ENCODE measurements around the gene TSC22D1.

DNA sequence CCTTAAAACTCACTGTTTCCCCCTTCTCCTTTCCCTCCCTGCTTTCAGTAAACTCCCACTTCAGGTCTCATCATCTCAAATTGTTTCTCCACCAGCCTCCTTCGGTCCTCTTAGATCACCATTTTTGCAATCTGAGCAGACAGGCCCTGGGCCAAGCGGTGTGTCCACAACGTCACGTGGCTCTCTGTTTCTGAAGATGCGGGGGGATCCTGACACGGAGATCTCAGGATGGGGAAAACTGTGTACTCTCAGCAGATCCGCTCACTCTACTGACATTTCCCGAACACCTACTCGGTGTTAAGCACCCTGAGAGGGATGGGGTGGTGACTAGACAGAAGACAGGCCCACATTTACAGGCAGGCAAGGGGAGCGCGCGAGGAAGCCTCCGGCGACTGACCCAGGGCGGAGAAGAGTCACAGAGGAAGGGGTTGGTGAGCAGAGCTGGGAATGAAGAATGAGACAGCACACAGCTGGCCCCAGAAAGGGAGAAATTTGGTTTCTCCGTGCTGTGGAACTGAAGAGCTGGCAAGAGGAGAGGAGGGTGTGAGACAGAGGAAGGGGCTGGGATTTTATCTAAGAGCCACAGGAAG lies 163.7 kb downstream of the TSC22D1 start:
- TF ChIP-seq, protein P1, sequence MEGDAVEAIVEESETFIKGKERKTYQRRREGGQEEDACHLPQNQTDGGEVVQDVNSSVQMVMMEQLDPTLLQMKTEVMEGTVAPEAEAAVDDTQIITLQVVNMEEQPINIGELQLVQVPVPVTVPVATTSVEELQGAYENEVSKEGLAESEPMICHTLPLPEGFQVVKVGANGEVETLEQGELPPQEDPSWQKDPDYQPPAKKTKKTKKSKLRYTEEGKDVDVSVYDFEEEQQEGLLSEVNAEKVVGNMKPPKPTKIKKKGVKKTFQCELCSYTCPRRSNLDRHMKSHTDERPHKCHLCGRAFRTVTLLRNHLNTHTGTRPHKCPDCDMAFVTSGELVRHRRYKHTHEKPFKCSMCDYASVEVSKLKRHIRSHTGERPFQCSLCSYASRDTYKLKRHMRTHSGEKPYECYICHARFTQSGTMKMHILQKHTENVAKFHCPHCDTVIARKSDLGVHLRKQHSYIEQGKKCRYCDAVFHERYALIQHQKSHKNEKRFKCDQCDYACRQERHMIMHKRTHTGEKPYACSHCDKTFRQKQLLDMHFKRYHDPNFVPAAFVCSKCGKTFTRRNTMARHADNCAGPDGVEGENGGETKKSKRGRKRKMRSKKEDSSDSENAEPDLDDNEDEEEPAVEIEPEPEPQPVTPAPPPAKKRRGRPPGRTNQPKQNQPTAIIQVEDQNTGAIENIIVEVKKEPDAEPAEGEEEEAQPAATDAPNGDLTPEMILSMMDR (conservative IDR thresholded peaks at IDR 0.05 in 1 of 2, IDR thresholded peaks at IDR 0.05 in 1 of 2; ENCODE audit: extremely low read depth in 1 of 2, insufficient read depth in 1 of 2, low read depth in 1 of 2, low read length in 2 of 2), result no peak
- TF ChIP-seq EZH2 (IDR thresholded peaks at IDR 0.05; ENCODE audit: borderline replicate concordance, low read length), result no peak
